Posterior cingulate gyrus (tissue), 11 donors: Measurements from ENCODE around the gene TMEM132C.

Source experiments
- DNase-seq, 10 donors: peaks; one replicate each; pipeline versions ENCODE4 v3.0.0 to v3.0.0-alpha.2; 2020 to 2021; ENCODE audit warnings: mixed read lengths in 3 of 10
- intact Hi-C: fragments of 100-400 bp; cut with DNase I; formaldehyde crosslinking; loops from one replicate; pipeline ENCODE4 v1.15.1; 2023

Gene TMEM132C

GRCh38 chr12:128276471-128276870, 9.5 kb downstream of the TMEM132C start:
- intact Hi-C loops = no loop called here
- DNase-seq = no peak

GRCh38 chr12:128286970-128287369, 20.0 kb downstream of the TMEM132C start:
- DNase-seq = no peak
- intact Hi-C loops = no loop called here

- no peak for DNase-seq
- intact Hi-C loops = no loop called here
Observed at GRCh38 chr12:128288357-128288756, 21.4 kb downstream of the TMEM132C start.

- intact Hi-C loops = no loop called here
Observed at GRCh38 chr12:128288896-128289295, 21.9 kb downstream of the TMEM132C start.

GRCh38 chr12:128290938-128291337, 24.0 kb downstream of the TMEM132C start:
- intact Hi-C loops = no loop called here
- DNase-seq = no peak

More at GRCh38 chr12:128288896-128289295, 21.9 kb downstream of the TMEM132C start:
- no peak for DNase-seq

- intact Hi-C loops = no loop called here
Observed at GRCh38 chr12:128298091-128298748, 31.2 kb downstream of the TMEM132C start.

GRCh38 chr12:128305336-128305892, 38.4 kb downstream of the TMEM132C start:
- DNase-seq = no peak
- intact Hi-C loops = no loop called here

More at GRCh38 chr12:128298091-128298748, 31.2 kb downstream of the TMEM132C start:
- no peak for DNase-seq

GRCh38 chr12:128307791-128308190, 40.8 kb downstream of the TMEM132C start:
- DNase-seq = no peak
- intact Hi-C loops = no loop called here

- DNase-seq = no peak
- intact Hi-C loops = no loop called here
Observed at GRCh38 chr12:128312661-128313060, 45.7 kb downstream of the TMEM132C start.

- intact Hi-C loops = no loop called here
- no peak for DNase-seq
Observed at GRCh38 chr12:128313931-128314330, 47.0 kb downstream of the TMEM132C start.

GRCh38 chr12:128314611-128315010, 47.6 kb downstream of the TMEM132C start:
- peak in 1 of 10 donors; percentile 36 for DNase-seq
- intact Hi-C loops = no loop called here

GRCh38 chr12:128316078-128316477, 49.1 kb downstream of the TMEM132C start:
- intact Hi-C loops = no loop called here

GRCh38 chr12:128316973-128317526, 50.1 kb downstream of the TMEM132C start:
- no peak for DNase-seq
- intact Hi-C loops = no loop called here

More at GRCh38 chr12:128316078-128316477, 49.1 kb downstream of the TMEM132C start:
- no peak for DNase-seq

GRCh38 chr12:128318341-128318740, 51.4 kb downstream of the TMEM132C start:
- DNase-seq = no peak
- intact Hi-C loops = no loop called here

GRCh38 chr12:128318946-128319345, 52.0 kb downstream of the TMEM132C start:
- no peak for DNase-seq
- intact Hi-C loops = no loop called here

- no peak for DNase-seq
- intact Hi-C loops = no loop called here
Observed at GRCh38 chr12:128322341-128322740, 55.4 kb downstream of the TMEM132C start.

- DNase-seq = no peak
- intact Hi-C loops = no loop called here
Observed at GRCh38 chr12:128323145-128323920, 56.4 kb downstream of the TMEM132C start.

GRCh38 chr12:128325646-128326045, 58.7 kb downstream of the TMEM132C start:
- intact Hi-C loops = no loop called here

GRCh38 chr12:128326406-128326805, 59.4 kb downstream of the TMEM132C start:
- intact Hi-C loops = no loop called here
- DNase-seq = no peak

More at GRCh38 chr12:128325646-128326045, 58.7 kb downstream of the TMEM132C start:
- DNase-seq = no peak

GRCh38 chr12:128328961-128329360, 62.0 kb downstream of the TMEM132C start:
- intact Hi-C loops = no loop called here
- no peak for DNase-seq
